ENCODE results near the gene HOXC9.

Gene HOXC9

GRCh38 chr12:54005531-54005852 is 5.5 kb downstream of the HOXC9 start:
- peaks cover 13% of the 10 kb centered on the region for H3K4me1 ChIP-seq (ENCODE audit: control insufficient read depth, insufficient read depth, low read length)
- no peak overlapping the region for H3K27ac ChIP-seq (ENCODE audit: low read length)
- H3K4me3 ChIP-seq (ENCODE audit: low read length in 2 of 2), result no peak overlapping the region
- no peak overlapping the region for H3K9ac ChIP-seq (ENCODE audit: low read length in 2 of 2)
- H3K9me3 ChIP-seq (ENCODE audit: control insufficient read depth in 2 of 2, low read length in 2 of 2), result no peaks in the 10 kb centered on the region
- H3K36me3 ChIP-seq (ENCODE audit: control insufficient read depth in 2 of 2, insufficient read depth in 2 of 2, low read length in 2 of 2), result no peaks in the 10 kb centered on the region
- peaks cover 86 to 94% of the 10 kb centered on the region in 2 donors for H3K27me3 ChIP-seq (ENCODE audit: control insufficient read depth in 1 of 2, insufficient read depth in 2 of 2, low read length in 2 of 2)

- peaks cover 11% of the 10 kb centered on the region for H3K4me1 ChIP-seq (ENCODE audit: control insufficient read depth, insufficient read depth, low read length)
- H3K9ac ChIP-seq (ENCODE audit: low read length in 2 of 2), result no peak overlapping the region
These were observed 6.0 kb downstream of the HOXC9 start for GRCh38 chr12:54005853-54006558.

DNA sequence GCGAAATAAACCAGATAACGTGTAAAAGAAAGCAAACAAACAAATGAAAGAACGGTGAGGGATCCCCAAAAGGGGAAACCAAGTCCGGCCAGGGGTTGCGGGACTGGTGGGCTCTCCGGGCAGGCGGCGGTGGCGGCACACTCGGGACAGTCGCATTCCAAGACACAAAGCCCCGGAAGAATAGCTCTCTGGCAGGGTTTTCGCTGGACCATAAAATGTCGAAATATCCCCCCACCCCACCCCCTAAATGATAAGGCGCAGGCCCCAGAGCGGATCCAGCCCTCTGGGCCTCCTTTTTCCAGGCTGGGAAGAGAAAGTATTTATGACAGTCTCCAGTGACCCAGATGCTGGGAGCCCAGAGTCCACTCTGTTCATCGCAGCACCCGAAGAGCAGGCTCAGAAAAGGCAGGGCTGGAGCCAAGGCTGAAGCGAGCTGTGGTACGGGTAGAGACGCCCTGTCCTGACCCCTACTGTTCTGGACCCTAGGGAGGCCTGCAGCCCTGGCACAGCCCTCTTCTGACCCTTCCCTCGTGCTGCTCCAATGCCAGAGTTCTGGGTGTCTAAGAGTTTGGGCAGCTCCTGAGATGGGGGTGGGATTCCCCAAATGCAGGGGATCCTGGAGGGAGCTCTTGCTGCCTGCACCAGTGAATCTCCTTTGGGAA is 6.7 kb downstream of the HOXC9 start:
- no peak overlapping the region for H3K9ac ChIP-seq (ENCODE audit: low read length in 2 of 2)
- H3K9me3 ChIP-seq (ENCODE audit: control insufficient read depth in 2 of 2, low read length in 2 of 2), result no peaks in the 10 kb centered on the region
- H3K36me3 ChIP-seq (ENCODE audit: control insufficient read depth in 2 of 2, insufficient read depth in 2 of 2, low read length in 2 of 2), result no peaks in the 10 kb centered on the region
- H3K27me3 ChIP-seq (ENCODE audit: control insufficient read depth in 1 of 2, insufficient read depth in 2 of 2, low read length in 2 of 2), result peaks cover 84 to 94% of the 10 kb centered on the region in 2 donors
- H3K4me1 ChIP-seq (ENCODE audit: control insufficient read depth, insufficient read depth, low read length), result peaks cover 13% of the 10 kb centered on the region
- no peak overlapping the region for H3K27ac ChIP-seq (ENCODE audit: low read length)
- peak overlapping the region; percentile 43 to 62 for H3K4me3 ChIP-seq (ENCODE audit: low read length in 2 of 2)

More at GRCh38 chr12:54005853-54006558, 6.0 kb downstream of the HOXC9 start:
- Histone ChIP-seq H3K9me3 (ENCODE audit: control insufficient read depth in 2 of 2, low read length in 2 of 2) (no peaks in the 10 kb centered on the region), H3K27me3 (ENCODE audit: control insufficient read depth in 1 of 2, insufficient read depth in 2 of 2, low read length in 2 of 2) (peaks cover 86 to 94% of the 10 kb centered on the region in 2 donors), H3K4me3 (ENCODE audit: low read length in 2 of 2) (peak overlapping the region; percentile 43 to 62), H3K27ac (ENCODE audit: low read length) (no peak overlapping the region), H3K36me3 (ENCODE audit: control insufficient read depth in 2 of 2, insufficient read depth in 2 of 2, low read length in 2 of 2) (no peaks in the 10 kb centered on the region)

DNA sequence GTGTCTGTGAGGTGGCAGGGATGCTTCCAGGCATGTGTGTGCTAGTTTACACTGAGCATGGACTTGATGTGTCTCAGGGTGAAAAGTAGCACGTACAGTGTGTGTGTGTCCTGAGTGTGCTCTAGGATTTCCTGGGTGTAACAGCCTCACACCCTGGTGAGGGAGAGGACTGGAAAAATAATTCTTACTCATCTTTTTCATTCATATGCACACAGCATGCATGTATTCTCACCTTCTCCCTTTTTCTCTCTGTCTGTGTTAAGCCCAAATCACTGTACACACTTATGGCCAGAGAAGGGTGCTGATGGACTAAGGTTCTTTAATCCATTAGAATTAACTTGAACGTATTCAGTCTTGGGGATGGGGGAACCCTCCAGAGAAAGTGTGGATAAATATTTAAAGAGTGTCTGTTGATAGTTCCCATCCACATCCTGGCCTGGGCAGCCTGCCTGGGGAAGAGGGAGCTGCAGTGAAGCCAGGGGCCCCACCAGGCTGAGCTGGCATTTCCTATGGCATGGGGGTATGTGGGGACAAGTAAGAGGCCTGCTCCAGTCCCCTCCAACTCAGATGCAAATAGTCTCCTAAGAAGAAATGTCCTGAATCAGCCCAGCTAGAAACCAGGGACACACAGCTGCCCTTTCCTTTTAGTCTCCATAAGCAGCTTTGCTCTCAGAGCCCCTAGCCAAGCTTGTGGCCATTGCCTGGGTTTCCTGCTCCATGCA is 7.7 kb downstream of the HOXC9 start:
- Histone ChIP-seq H3K4me1 (ENCODE audit: control insufficient read depth, insufficient read depth, low read length) (peaks cover 13% of the 10 kb centered on the region), H3K27me3 (ENCODE audit: control insufficient read depth in 1 of 2, insufficient read depth in 2 of 2, low read length in 2 of 2) (peaks cover 81 to 91% of the 10 kb centered on the region in 2 donors), H3K9ac (ENCODE audit: low read length in 2 of 2) (no peak overlapping the region), H3K9me3 (ENCODE audit: control insufficient read depth in 2 of 2, low read length in 2 of 2) (no peaks in the 10 kb centered on the region), H3K27ac (ENCODE audit: low read length) (no peak overlapping the region), H3K36me3 (ENCODE audit: control insufficient read depth in 2 of 2, insufficient read depth in 2 of 2, low read length in 2 of 2) (no peaks in the 10 kb centered on the region), H3K4me3 (ENCODE audit: low read length in 2 of 2) (no peak overlapping the region)

DNA sequence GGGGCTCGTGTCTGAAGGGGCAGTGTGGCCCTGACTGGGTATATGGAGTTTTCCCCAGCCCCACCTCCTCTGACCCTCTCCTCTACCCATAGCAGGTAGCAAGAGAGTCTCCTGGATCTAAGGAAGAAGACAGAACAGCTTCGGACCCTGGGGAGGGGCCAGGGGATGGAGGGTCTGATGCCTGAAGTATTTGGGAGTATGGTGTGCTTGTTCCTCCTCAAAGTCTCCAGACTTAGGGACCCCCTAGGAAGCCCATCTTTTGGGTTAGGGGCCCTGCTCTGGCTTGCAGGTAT is 8.2 kb downstream of the HOXC9 start:
- no peak overlapping the region for H3K9ac ChIP-seq (ENCODE audit: low read length in 2 of 2)
- peaks cover 13% of the 10 kb centered on the region for H3K4me1 ChIP-seq (ENCODE audit: control insufficient read depth, insufficient read depth, low read length)
- H3K27ac ChIP-seq (ENCODE audit: low read length), result no peak overlapping the region
- no peaks in the 10 kb centered on the region for H3K36me3 ChIP-seq (ENCODE audit: control insufficient read depth in 2 of 2, insufficient read depth in 2 of 2, low read length in 2 of 2)
- no peak overlapping the region for H3K4me3 ChIP-seq (ENCODE audit: low read length in 2 of 2)
- no peaks in the 10 kb centered on the region for H3K9me3 ChIP-seq (ENCODE audit: control insufficient read depth in 2 of 2, low read length in 2 of 2)
- H3K27me3 ChIP-seq (ENCODE audit: control insufficient read depth in 1 of 2, insufficient read depth in 2 of 2, low read length in 2 of 2), result peaks cover 83 to 93% of the 10 kb centered on the region in 2 donors

DNA sequence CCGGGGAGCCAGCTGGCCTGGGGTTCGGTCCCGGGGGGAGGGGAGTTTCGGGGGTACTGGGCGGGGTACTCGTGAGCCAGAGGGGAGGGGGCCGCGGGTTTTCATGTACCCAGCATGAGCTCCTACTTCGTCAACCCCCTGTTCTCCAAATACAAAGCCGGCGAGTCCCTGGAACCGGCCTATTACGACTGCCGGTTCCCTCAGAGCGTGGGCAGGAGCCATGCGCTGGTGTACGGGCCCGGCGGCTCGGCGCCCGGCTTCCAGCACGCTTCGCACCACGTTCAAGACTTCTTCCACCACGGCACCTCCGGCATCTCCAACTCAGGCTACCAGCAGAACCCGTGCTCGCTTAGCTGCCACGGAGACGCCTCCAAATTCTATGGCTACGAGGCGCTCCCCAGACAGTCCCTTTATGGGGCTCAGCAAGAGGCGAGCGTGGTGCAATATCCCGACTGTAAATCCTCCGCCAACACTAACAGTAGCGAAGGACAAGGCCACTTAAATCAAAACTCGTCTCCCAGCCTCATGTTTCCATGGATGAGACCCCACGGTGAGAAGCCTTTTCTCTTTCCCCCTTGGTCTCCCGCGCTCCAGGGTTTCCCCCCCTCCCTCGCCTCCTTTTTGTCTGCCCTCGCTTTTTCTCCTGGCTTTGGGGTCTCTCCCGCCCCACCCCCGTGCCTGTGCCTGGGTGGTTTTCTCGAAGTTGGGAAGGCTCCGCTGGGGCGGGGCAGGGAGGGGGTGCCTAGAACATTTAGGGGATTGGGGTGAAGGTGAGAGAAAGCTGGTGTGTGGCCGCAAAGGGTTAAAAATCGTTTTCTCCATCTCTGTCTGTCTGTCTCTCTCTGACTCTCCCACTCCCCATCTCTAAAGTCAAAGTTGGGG is 9.5 kb downstream of the HOXC9 start:
- Histone ChIP-seq H3K4me3 (ENCODE audit: low read length in 2 of 2) (peak overlapping the region; percentile 31 to 52), H3K27ac (ENCODE audit: low read length) (no peak overlapping the region), H3K36me3 (ENCODE audit: control insufficient read depth in 2 of 2, insufficient read depth in 2 of 2, low read length in 2 of 2) (no peaks in the 10 kb centered on the region), H3K27me3 (ENCODE audit: control insufficient read depth in 1 of 2, insufficient read depth in 2 of 2, low read length in 2 of 2) (peaks cover 84 to 95% of the 10 kb centered on the region in 2 donors), H3K4me1 (ENCODE audit: control insufficient read depth, insufficient read depth, low read length) (peaks cover 14% of the 10 kb centered on the region), H3K9me3 (ENCODE audit: control insufficient read depth in 2 of 2, low read length in 2 of 2) (no peaks in the 10 kb centered on the region), H3K9ac (ENCODE audit: low read length in 2 of 2) (no peak overlapping the region)

- Histone ChIP-seq H3K9ac (ENCODE audit: low read length in 2 of 2) (no peak overlapping the region), H3K9me3 (ENCODE audit: control insufficient read depth in 2 of 2, low read length in 2 of 2) (no peaks in the 10 kb centered on the region), H3K36me3 (ENCODE audit: control insufficient read depth in 2 of 2, insufficient read depth in 2 of 2, low read length in 2 of 2) (no peaks in the 10 kb centered on the region), H3K4me3 (ENCODE audit: low read length in 2 of 2) (no peak overlapping the region), H3K27ac (ENCODE audit: low read length) (no peak overlapping the region), H3K27me3 (ENCODE audit: control insufficient read depth in 1 of 2, insufficient read depth in 2 of 2, low read length in 2 of 2) (peaks cover 84 to 95% of the 10 kb centered on the region in 2 donors), H3K4me1 (ENCODE audit: control insufficient read depth, insufficient read depth, low read length) (peaks cover 16% of the 10 kb centered on the region)
These were observed 10.4 kb downstream of the HOXC9 start for GRCh38 chr12:54010053-54010971.

GRCh38 chr12:54010972-54011664 is 11.2 kb downstream of the HOXC9 start:
- Histone ChIP-seq H3K9ac (ENCODE audit: low read length in 2 of 2) (no peak overlapping the region), H3K4me1 (ENCODE audit: control insufficient read depth, insufficient read depth, low read length) (peaks cover 14% of the 10 kb centered on the region)

DNA sequence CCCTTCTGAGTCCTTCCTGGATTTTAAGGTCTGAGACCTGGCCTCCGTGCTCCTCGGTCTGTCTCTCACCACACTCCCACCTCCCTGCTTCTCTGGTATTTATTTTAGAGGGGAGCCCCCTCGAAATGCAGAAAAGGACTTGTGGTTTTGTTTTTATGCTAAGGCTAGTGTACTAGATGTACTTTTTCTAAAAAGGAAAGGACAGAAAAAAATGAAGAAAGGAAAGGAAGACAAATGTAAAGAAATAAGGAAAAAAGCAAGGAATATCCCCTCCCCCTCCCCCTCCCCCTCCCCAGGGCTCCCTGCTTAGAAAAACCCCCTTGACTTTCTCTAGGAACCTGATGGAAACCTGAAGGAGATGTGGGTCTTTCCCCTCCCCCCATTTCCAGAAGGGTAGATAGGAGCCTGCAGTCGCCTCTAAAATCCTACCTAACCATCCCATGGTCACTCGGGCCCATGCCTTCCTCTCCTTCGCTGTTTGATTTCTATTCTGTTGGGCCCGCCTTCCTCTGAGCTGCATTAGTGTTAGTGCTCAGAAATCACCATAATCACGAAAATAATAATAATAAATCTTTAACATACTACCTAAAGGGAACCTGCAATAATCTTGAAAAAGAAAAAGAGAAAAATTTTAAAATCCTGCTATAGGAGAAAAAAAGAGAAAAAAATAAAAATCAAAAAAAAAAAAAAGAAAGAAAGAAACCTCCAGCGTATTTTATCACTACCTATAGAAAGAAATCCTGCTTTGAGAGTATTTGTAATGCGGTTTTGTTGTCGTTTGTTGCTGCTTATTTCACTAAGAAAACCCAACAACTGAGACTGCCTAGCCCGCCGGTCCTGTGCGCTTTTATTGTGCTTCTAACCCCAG is 11.9 kb downstream of the HOXC9 start:
- Histone ChIP-seq H3K9me3 (ENCODE audit: control insufficient read depth in 2 of 2, low read length in 2 of 2) (no peaks in the 10 kb centered on the region), H3K27me3 (ENCODE audit: control insufficient read depth in 1 of 2, insufficient read depth in 2 of 2, low read length in 2 of 2) (peaks cover 80 to 90% of the 10 kb centered on the region in 2 donors), H3K4me1 (ENCODE audit: control insufficient read depth, insufficient read depth, low read length) (peaks cover 11% of the 10 kb centered on the region), H3K9ac (ENCODE audit: low read length in 2 of 2) (no peak overlapping the region), H3K27ac (ENCODE audit: low read length) (no peak overlapping the region), H3K36me3 (ENCODE audit: control insufficient read depth in 2 of 2, insufficient read depth in 2 of 2, low read length in 2 of 2) (no peaks in the 10 kb centered on the region), H3K4me3 (ENCODE audit: low read length in 2 of 2) (no peak overlapping the region)

More at GRCh38 chr12:54010972-54011664, 11.2 kb downstream of the HOXC9 start:
- Histone ChIP-seq H3K4me3 (ENCODE audit: low read length in 2 of 2) (no peak overlapping the region), H3K27ac (ENCODE audit: low read length) (no peak overlapping the region), H3K9me3 (ENCODE audit: control insufficient read depth in 2 of 2, low read length in 2 of 2) (no peaks in the 10 kb centered on the region), H3K36me3 (ENCODE audit: control insufficient read depth in 2 of 2, insufficient read depth in 2 of 2, low read length in 2 of 2) (no peaks in the 10 kb centered on the region), H3K27me3 (ENCODE audit: control insufficient read depth in 1 of 2, insufficient read depth in 2 of 2, low read length in 2 of 2) (peaks cover 85 to 95% of the 10 kb centered on the region in 2 donors)

Data from stomach smooth muscle (tissue), 2 donors.